GM12872 (cell line): ENCODE results near the gene WDR54.

Experiments
- CTCF ChIP-seq: IDR thresholded peaks from 3 replicates; pipeline ENCODE4 v1.5.1; 2011; ENCODE audit warnings: low read depth, mild to moderate bottlenecking, low read length, moderate library complexity; ENCODE audit not compliant: insufficient read depth

The WDR54 gene

GRCh38 chr2:74421221-74421870, at the start of gene WDR54, which contains the start of gene C2orf81:
Gene WDR54, plus strand, starts transcription at chr2:74421730. Its CDS starts 424 bp downstream, at chr2:74422154.
Gene C2orf81, minus strand, starts transcription at chr2:74421619. Its CDS starts 59 bp downstream, at chr2:74421560.
- no peak for TF ChIP-seq CTCF

- TF ChIP-seq CTCF: no peak
Measured at GRCh38 chr2:74372674-74373073, 48.9 kb upstream of the WDR54 start.

- TF ChIP-seq CTCF: no peak
Measured at GRCh38 chr2:74373221-74373676, 48.3 kb upstream of the WDR54 start.

GRCh38 chr2:74373985-74374384, 47.5 kb upstream of the WDR54 start:
- no peak for TF ChIP-seq CTCF

GRCh38 chr2:74374509-74375205, 46.9 kb upstream of the WDR54 start:
- no peak for TF ChIP-seq CTCF

GRCh38 chr2:74375838-74376237, 45.7 kb upstream of the WDR54 start:
- TF ChIP-seq CTCF: no peak

- TF ChIP-seq CTCF: no peak
Measured at GRCh38 chr2:74378007-74378406, 43.5 kb upstream of the WDR54 start.
